NCI-H1092 treated with DMSO at 0.1 percent for 48 hours (cell line): Measurements from ENCODE around the gene TMA7.
A peak's percentile ranks its signal among the peaks of the same experiment; 100 is the strongest.
"Not testable (repeated sequence)": the region's sequence is repeated elsewhere in the genome, so short reads cannot be mapped to it uniquely, and the experiment has no call there.

Experiments used
- DNase-seq: peaks from one replicate; lab custom pipeline; 2025; lab: John Stamatoyannopoulos, UW

The TMA7 gene

DNA sequence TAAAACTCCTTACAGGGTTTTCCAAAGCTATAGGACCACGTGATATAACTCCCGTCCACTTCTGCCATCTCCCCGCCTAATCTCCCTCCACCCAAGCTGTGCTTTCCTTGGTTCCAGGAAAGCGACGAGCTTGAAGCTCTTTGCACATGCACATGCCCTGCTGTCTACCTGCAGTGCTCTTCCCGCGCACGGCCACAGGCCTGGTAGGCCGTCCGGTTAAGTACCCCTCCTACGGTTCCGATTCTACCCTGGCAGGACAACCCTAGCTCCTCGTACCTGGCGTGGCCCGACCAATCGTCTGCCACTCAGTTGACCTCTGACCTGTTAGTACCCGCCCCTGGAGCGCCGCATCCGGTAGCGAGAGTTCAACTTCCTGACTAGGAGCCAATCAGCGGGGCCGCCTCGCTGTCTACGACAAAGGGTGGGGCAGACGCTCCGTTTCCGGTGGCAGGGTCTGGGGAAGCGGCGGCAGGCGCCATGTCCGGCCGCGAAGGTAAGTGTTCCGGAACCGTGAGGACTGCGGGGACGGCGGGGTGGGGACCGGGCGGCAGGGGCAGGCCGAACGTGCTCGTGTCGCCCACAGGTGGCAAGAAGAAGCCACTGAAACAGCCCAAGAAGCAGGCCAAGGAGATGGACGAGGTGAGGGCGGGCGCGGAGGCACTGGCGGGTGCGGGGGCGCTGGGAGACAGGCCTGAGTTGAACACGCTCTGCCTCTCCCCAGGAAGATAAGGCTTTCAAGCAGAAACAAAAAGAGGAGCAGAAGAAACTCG is at the start of gene TMA7, which contains the start of gene CCDC51:
TMA7 (plus strand) TSS at position 438 of the 770 bp plus-strand sequence; CDS start at position 478, 40 bp downstream.
CCDC51 (minus strand) TSS at position 300 of the 770 bp plus-strand sequence. CDS start 4,991 bp downstream, outside the sequence.
- peak; percentile 94 for DNase-seq

DNA sequence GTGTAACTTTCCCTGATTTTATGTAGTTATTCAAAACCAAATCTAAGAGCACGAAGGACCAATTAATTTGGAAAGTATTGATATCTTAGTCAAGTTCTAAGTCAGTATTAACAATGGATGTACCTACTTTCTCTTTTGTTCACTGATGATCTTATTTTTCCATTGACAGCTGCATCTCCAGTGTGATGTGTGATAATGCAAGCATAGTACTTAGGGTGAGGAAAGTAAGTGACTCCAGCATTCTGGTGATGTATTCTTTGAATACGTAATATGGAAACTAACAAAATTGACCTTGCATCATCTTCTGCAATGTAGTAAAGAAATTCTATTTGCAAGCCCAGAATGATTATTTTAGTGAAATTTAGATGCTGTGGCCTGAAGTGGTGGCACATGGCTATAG is 45.7 kb upstream of the TMA7 start:
- no peak for DNase-seq

DNA sequence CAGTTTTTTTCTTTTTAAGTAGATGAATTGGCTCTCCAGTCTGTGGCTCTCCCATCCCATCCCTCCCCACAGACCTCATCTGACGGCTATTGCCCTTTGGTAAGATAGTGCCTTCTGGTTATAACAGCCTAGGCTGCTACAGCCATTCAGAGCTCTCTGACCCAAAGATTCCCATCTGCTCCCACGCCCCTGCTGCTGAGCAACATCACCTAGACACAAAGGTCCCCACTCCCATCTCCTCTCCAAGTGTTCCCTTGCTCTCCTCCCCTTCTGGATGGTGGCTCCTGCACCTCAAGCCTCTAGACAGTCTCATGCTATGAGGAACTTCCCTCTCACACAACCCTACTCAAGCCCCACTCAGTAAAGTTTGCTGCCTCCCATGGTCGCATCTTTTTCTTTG is 44.3 kb upstream of the TMA7 start:
- DNase-seq = no peak

DNA sequence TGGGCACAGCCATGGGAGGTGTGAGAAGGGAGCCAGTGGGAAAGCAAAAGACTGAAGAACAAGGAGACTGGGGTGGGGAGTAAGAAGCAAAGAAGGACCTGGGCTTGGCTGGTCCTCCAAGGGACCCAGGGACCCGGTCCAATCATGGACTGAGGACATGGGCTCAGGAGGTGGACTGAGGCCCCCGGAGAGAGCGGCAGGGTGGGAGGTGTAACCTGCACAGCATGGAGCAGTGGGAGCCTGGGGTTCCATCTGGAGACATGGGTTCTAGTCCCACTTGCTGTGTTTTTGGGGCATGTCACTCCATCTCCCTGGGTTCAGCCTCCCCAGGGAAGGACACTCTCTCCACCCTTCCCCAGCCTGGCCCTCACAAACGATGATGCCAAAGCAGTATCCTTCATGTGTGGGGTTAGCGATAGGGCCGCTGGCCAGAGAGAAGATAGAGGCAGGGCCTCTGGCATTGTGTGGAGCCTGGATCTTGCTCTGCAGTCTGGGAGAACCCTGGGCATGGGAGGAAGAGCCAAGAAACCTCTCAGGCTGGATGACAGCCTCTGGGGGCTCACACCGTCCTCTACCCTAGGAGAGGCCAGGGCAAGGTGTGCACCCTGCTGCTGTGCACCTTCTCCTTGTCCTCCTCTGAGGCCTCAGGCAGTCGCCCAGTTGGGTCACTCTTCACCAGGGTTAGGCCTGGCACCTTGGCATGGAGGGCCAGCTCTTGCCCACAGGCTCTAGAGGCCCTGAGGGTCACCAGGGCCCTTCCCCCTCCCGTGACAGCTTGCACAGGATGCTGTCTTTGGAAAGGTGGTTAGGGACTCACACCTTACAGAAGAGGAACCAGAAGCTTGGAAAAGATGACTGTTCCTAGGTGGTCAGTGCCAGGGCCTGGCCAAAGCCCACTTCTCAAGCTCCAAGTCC is 42.0 kb upstream of the TMA7 start:
- DNase-seq = no peak

DNA sequence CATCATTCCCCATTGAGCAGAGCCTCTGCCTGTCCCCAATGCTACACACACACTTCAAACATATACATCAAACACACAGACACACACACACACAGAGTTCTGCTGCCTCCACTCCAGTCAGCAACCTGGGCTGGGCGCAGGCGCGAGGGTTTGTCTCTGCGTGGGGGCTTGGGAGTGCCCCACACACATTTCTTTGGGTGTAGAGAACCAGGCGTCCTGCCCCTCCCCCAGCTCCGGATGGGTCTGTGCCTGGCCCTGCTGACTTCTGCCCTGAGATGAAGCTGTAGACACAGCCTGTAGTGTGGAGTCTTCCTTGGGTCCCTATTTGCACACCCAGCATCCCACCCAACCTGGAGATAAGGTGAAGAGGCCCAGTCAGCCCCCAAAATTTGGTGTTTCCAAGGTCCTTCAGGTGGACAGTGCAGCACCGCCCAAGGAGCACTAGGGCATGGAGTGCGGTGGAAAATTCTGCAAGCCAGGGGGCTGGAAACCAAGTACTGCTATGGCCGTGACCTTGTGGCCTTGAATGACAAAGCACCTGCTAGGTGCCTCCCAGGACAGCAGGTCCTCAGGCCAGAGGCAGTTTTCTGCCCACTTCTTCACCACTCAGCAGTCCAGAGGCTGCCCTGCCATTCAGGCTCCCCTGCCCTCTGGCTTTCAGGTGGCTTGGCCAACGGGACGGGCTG is 41.2 kb upstream of the TMA7 start:
- DNase-seq = no peak

DNA sequence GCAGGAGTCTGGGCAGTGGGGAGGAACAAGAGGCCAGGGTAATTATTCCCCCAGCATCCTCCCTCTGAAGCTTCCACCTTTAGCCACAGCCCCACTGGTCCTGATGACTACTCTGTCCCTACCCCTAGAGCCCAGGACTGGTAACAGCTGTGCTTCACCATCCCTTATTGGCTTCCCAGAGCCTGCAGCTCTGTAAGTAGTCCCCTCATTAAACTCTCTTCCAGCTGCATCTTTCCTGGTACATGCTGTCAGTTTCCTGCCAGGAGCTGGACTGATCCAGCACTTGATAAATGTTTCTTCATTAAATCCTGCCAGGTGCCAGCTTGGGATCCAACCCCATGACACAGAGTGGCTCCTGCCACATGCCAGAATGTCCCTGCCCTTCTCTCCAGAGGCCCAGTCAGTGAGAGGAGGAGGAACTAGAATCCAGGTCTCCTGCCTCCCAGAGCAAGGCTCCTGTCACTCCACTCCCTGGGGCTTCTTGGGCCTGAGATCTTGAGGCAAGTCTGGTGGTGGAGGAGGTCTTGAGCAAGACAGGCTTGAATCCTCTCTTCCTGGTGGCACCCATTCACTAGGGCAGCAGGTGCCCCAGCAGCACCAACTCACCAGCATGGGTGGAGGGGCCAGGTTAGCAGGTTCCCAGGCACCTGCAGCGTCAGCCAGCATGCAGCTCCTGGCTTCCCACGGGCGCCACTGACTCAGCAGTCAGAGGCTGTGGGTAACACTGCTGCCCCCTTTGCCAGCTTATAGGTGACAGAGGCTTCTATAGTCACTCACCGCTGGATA is 40.5 kb upstream of the TMA7 start:
- no peak for DNase-seq

DNA sequence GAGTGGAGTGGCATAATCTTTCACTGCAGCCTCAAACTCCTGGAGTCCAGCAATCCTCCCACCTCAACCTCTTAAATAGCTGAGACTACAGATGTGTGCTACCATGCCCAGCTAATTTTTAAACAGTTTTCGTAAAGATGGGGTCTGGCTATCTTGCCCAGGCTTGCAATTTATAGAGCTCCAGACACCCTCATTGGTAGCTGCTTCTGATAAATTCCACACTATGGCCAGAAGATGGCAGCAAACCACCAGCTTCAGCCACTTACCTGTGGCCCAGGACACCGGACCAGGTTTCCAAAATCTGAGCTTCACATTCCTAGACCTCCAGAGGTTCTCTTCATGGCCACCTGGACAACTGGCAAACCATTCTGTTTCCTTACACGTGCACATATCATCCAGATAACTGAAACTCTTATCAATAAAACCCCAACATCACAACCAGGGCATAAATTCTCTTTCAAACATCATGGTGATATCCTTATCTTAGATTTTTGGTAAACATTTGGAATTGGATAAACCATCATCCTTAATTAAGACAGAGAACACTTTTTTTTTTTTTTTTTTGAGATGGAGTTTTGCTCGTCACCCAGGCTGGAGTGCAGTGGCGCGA is 39.1 kb upstream of the TMA7 start:
- DNase-seq = peak; percentile 2

DNA sequence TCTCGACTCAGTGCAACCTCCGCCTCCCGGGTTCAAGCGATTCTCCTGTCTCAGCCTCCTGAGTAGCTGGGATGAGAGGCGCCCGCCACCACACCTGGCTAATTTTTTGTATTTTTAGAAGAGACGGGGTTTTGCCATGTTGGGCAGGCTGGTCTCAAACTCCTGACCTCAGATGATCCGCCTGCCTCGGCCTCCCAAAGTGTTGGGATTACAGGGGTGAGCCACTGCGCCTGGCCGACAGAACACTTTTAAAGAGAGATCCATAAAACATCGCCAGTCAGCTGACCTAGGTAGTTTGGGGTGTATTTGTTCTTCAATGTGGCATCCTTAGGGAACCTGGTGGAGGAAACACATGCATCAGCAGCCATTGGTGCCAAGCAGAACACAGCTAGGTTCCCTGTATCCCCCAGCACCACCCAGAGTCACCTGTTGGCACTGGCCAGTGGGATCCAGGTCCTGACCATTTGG is 38.6 kb upstream of the TMA7 start:
- DNase-seq = not testable (repeated sequence)

DNA sequence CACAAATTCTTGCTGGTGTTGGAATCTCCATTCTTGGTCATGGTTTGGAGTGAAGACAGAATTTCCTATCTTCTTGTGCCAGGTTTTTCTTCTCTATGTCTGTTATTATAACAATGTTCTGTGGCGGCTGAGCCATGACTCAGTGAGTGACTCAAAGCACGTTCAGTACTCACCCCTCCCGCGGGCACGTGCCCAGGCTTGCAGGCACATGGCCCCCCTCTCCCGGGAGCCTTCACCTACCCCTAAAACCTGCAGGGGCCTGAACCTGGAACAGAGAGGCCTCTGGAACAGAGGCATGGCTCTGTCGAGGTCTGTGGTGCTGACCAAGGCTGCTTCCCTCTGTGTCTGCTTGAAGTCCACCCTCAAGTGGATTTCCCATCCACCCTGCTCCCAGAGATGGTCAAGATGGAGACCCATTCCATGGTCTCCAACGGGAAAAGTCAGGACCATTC is 37.8 kb upstream of the TMA7 start:
- DNase-seq = no peak

DNA sequence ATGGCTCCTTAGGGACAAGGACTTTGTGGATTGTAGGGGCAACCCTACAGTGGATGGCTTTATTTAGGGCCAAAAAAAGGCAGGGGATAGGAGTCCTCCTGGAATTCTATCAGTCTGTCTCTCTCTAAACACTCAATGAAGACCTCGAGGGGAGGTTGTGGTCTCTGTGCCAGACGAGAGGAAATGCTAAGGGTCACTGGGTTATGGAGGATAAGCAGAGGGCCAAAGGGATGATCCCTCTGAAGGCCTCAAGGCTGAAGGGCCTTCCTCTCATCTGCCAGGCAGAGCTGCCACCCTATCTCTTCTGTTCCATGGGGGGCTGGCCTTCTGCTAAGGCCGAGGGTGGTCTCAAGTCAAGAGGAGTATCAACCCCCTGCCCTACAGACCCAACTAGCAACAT is 37.1 kb upstream of the TMA7 start:
- DNase-seq = no peak

DNA sequence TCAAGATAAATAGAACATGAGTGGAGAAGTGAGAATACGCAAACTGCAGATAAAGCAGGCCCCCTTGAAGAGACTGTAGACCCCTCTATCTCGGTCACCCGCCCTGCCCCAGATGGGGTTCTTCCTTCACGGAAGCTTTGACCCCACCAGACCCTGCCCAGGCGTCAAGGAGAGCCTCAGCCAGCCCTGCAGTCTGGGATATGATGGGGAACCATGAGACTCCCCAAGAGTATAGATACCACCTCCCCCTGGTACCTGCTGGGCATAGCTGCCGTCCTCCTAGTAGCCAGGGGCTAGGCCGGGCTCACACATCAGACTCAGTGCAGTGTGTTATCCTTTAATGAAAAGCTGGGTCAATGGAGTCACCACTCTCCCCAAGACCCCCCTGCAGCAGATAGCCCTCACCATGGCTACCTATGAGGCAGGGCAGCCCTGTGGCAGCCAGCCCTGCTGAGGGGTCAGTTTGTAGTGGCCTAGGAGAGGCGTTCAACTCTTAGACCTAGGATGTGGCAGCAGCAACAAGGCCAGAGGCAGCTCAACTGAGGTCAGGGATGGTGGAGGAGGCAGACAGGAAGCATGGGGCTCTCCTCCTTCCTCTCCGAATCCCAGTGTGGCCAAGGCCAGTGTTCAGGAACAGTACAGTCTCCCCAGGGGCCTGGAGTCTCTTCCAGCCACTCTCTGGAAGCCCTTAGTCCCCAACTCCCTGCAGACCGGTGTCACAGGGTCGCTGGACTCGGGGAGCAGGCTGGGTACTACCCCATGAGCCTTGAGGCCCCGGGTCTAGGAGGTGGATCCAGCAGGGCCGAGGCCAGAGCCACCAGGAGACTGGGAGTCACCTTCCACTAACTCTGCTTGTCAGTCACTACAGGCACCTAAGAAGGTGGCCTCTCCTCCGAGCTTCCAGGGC is 36.3 kb upstream of the TMA7 start:
- DNase-seq = no peak

DNA sequence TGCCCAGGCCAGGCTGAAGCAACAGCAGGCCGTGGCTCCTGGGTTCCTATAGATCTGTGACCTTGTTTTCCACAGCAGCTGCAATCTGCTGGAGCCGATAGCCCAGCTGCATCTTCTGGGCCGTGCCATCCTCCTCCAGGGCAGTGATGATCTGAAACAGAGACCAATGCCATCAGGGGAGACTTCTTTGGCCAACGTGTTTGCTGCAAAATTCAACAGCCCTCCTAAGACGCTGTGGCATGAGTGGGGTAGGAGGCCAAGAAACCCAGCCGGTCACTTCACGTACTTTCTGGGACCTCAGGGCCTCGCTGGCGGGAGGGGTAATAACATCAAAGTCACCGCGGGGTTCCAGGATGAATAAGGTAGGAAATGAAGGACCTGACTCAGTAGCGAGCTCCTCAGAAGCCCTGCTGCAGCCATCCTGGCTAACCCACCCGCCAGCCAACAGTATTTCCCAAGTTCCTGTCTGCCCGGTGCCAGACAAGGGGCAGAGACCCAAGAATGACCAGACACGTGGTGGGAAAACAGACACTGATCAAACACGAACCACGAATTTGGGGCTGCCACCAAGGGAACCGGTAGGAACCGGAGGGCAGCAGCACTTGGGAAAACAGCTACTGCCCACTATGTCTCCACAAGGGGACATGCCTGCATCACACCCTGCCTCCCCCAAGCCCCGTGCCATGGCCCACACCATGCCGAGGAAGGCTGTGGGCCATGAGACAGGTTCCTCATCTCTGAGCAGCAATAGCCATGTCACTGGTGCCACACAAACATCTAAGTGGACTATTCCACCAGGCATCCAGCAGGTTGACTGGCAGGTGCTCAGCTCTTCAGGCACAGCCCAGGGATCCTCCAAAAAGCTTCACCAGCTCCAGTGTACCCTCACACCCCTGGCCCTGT is 35.4 kb upstream of the TMA7 start:
- no peak for DNase-seq

DNA sequence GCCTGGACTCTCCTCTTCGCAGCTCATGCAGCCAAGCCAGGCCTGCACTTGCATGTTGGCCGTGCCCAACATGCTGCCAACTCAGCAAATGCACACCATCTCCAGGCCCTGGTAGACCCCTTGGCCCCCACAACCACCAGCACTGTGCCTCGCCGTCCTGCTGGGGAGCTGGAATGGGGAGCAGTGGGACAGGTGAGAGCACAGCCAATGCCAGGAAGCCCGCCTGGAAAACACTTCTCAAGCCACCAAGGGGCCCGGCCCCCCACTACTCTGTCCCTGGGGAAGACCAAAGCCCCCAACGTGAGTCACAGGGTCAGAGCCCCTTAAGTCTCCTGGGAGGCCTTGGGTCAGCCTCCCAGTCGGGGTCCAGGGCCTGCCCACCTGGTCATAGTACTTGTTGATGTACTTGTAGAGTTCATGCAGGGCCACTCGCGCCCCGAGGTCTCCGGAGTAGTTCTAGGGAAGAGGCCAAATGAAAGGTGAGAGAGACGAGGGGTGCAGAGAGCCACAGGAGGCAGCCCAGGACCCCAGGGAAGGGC is 34.6 kb upstream of the TMA7 start:
- no peak for DNase-seq

DNA sequence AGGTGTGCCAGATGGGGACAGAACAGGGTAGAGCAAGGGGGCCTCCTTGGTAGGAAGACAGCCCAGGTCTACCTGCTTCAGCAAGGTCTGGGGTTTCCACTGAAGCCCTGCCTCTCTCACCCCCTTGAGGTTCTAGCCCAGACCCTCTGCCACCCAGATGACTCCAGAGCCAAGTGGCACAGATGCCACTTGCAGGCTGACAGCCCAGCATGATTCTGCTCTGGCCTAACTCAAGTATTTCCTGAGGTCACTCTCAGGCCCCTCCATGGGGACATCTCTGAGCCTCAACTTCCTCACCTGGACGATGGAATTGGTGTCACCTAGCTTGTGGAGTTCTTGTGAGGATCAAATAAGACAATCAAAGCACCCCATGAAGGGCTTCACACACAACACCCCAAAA is 34.1 kb upstream of the TMA7 start:
- no peak for DNase-seq

DNA sequence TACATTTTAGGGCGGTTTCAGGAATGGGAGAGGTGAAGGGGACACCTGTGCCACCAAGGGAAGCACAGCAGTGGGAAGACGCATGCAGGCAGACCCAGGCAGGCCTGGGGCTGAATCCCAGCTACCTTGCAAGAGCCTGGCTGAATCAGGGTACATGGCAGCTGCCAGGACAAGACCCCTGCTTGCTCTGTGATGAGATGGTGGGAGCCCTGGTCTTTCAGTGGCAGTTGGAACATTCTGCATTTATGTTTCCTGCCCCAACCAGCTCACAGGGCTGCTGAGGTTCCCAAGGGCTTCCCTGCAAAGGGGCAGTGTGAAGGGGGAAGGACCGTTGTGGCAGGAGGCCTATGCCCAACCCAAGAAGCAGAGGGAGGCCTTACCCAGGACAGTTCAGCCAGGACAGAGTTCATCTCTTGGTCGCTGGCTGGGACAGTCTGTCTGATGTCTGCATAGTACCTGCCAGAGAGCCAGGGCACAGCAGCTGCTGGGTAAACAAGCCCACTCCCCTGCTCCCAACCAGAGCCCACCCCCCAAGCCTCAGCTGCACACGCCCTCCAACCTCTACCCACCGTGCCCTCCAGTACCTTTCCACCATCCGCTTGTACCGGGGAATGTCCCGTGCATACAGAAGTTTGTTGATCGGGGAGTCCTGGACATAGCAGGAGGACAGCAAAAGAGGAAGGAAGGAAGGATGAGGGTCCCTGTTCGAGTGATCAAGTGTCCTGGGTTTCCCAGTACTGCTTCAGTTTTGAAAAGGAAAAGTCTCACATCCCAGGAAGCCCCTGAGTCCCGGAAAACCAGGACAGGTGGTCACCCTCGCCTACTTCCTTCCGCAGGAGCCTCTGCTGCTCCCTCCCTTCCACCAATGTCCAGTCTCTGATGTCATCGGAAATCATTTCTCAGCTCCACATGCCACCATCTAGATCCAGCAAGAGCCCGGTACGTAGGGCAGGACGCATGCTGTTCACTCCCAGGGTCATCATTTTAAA is 33.3 kb upstream of the TMA7 start:
- DNase-seq = no peak

DNA sequence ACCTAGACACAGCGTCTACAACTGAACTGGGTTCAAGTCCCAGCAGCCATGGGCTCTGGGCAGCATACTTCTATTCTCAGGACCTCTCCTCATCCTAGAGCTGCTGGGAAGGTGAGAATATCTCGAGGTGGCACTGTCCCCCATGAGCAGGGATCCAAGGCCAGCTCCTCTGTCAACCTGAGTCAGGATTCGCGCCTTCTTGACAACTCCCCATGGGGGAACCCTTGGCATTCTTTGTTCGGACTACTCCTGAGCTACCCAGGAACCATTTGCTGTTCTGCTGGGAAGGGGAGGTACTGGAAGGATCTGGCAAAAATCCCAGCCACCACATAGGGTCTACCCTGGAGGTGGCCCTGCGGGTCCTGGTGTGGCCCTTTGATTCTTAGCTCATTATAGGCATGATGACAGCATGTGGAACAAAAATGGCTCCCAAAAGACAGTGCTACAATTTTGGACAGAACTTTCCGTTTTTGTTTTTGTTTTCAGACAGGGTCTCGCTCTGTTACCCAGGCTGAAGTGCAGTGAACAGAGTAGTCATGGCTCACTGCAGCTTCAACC is 32.4 kb upstream of the TMA7 start:
- DNase-seq = no peak

DNA sequence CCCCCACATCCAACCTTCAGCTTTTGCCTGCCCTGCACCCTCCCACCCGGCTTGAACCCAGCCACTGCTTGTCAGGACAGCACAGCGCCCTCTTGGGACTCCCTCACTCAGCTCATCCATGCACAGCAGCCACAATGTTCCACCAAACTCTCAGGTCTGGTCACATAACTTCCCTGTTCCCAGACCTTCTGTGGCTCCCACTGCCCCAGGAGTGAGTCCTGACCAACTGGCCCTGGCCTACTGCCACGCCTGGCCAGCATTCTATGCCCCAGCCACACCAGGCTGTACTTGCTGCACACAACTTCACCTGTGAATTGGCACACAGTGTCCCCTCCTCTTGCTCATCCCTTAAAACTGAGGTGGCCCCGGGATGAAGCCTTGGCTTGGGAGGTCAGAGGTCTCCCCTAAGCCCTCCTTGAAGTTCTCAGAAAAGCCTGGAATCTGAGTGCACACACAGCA is 31.2 kb upstream of the TMA7 start:
- DNase-seq = no peak
